Activated T-cell treated with anti-CD3 and anti-CD28 coated beads, Interleukin-2, amount 50 U/mL, for 24 hours (primary cell): Measurements from ENCODE around the gene SLC49A4.
A peak's percentile ranks its signal among the peaks of the same experiment; 100 is the strongest.

Experiments used
- DNase-seq: peaks from one replicate; pipeline ENCODE4 v3.0.0-alpha.2; 2020
- H3K27ac Mint-ChIP-seq: 2 replicates; pipeline ENCODE4 v1.8.0; 2020; ENCODE audit warnings: mild to moderate bottlenecking, mixed read lengths
- H3K27me3 Mint-ChIP-seq: 2 replicates; pipeline ENCODE4 v1.8.0; 2020; ENCODE audit warnings: mixed read lengths
- H3K36me3 Mint-ChIP-seq: 2 replicates; pipeline ENCODE4 v1.8.0; 2020; ENCODE audit warnings: low read depth, mixed read lengths
- H3K4me1 Mint-ChIP-seq: 2 replicates; pipeline ENCODE4 v1.8.0; 2020; ENCODE audit warnings: low read depth, mixed read lengths
- H3K4me3 Mint-ChIP-seq: 2 replicates; pipeline ENCODE4 v1.8.0; 2020; ENCODE audit warnings: mild to moderate bottlenecking, moderate library complexity, mixed read lengths
- H3K9me3 Mint-ChIP-seq: 2 replicates; pipeline ENCODE4 v1.8.0; 2020; ENCODE audit warnings: mixed read lengths

The SLC49A4 gene

GRCh38 chr3:122774564-122774963, 20.3 kb upstream of the SLC49A4 start:
- Mint-ChIP-seq H3K27ac (no peak overlapping the region), H3K4me3 (no peak overlapping the region), H3K36me3 (peaks cover 20% of the 10 kb centered on the region), H3K27me3 (no peaks in the 10 kb centered on the region), H3K4me1 (no peaks in the 10 kb centered on the region), H3K9me3 (no peaks in the 10 kb centered on the region)
- no peak for DNase-seq

- Mint-ChIP-seq H3K4me1 (no peaks in the 10 kb centered on the region), H3K27me3 (no peaks in the 10 kb centered on the region), H3K9me3 (no peaks in the 10 kb centered on the region), H3K27ac (no peak overlapping the region), H3K36me3 (peaks cover 16% of the 10 kb centered on the region), H3K4me3 (no peak overlapping the region)
- DNase-seq, result no peak
These were observed 18.0 kb upstream of the SLC49A4 start for GRCh38 chr3:122776675-122777468.

GRCh38 chr3:122777563-122777962, 17.3 kb upstream of the SLC49A4 start:
- no peak overlapping the region for H3K27ac Mint-ChIP-seq
- H3K9me3 Mint-ChIP-seq, result no peaks in the 10 kb centered on the region
- no peaks in the 10 kb centered on the region for H3K4me1 Mint-ChIP-seq
- DNase-seq, result no peak
- peaks cover 16% of the 10 kb centered on the region for H3K36me3 Mint-ChIP-seq
- H3K27me3 Mint-ChIP-seq, result no peaks in the 10 kb centered on the region
- H3K4me3 Mint-ChIP-seq, result no peak overlapping the region

- Mint-ChIP-seq H3K4me3 (no peak overlapping the region), H3K4me1 (peaks cover 17% of the 10 kb centered on the region), H3K27me3 (no peaks in the 10 kb centered on the region), H3K36me3 (peaks cover 18% of the 10 kb centered on the region), H3K27ac (no peak overlapping the region), H3K9me3 (no peaks in the 10 kb centered on the region)
- no peak for DNase-seq
These were observed 12.1 kb upstream of the SLC49A4 start for GRCh38 chr3:122782804-122783203.

- no peaks in the 10 kb centered on the region for H3K27me3 Mint-ChIP-seq
- H3K36me3 Mint-ChIP-seq, result peaks cover 18% of the 10 kb centered on the region
- H3K9me3 Mint-ChIP-seq, result no peaks in the 10 kb centered on the region
- H3K4me3 Mint-ChIP-seq, result no peak overlapping the region
- DNase-seq, result no peak
- no peak overlapping the region for H3K27ac Mint-ChIP-seq
- H3K4me1 Mint-ChIP-seq, result peaks cover 29% of the 10 kb centered on the region
These were observed 10.4 kb upstream of the SLC49A4 start for GRCh38 chr3:122784436-122784835.

- Mint-ChIP-seq H3K27ac (no peak overlapping the region), H3K27me3 (no peaks in the 10 kb centered on the region), H3K4me3 (no peak overlapping the region), H3K36me3 (peaks cover 18% of the 10 kb centered on the region), H3K4me1 (peaks cover 29% of the 10 kb centered on the region), H3K9me3 (no peaks in the 10 kb centered on the region)
- no peak for DNase-seq
These were observed 9.6 kb upstream of the SLC49A4 start for GRCh38 chr3:122785231-122785630.

GRCh38 chr3:122786066-122786465, 8.8 kb upstream of the SLC49A4 start:
- no peaks in the 10 kb centered on the region for H3K9me3 Mint-ChIP-seq
- peaks cover 29% of the 10 kb centered on the region for H3K4me1 Mint-ChIP-seq
- no peak for DNase-seq
- H3K27ac Mint-ChIP-seq, result no peak overlapping the region
- H3K36me3 Mint-ChIP-seq, result peaks cover 18% of the 10 kb centered on the region
- H3K4me3 Mint-ChIP-seq, result no peak overlapping the region
- no peaks in the 10 kb centered on the region for H3K27me3 Mint-ChIP-seq

GRCh38 chr3:122787872-122788271, 7.0 kb upstream of the SLC49A4 start:
- H3K27me3 Mint-ChIP-seq, result no peaks in the 10 kb centered on the region
- no peak overlapping the region for H3K4me3 Mint-ChIP-seq
- peak overlapping the region; percentile 63 for H3K27ac Mint-ChIP-seq
- no peak for DNase-seq
- H3K4me1 Mint-ChIP-seq, result peaks cover 29% of the 10 kb centered on the region
- H3K9me3 Mint-ChIP-seq, result no peaks in the 10 kb centered on the region
- peaks cover 11% of the 10 kb centered on the region for H3K36me3 Mint-ChIP-seq

GRCh38 chr3:122789585-122790273, 5.1 kb upstream of the SLC49A4 start:
- H3K9me3 Mint-ChIP-seq, result no peaks in the 10 kb centered on the region
- H3K4me1 Mint-ChIP-seq, result peaks cover 39% of the 10 kb centered on the region

GRCh38 chr3:122793568-122794416, 1.1 kb upstream of the SLC49A4 start, which contains the start of gene HSPBAP1:
Gene HSPBAP1, minus strand, starts transcription at chr3:122793831. Its CDS starts 151 bp downstream, at chr3:122793680.
- no peak within 1 kb of the TSS for H3K4me3 Mint-ChIP-seq
- H3K27ac Mint-ChIP-seq, result peak within 1 kb of the TSS; percentile 93
- H3K27me3 Mint-ChIP-seq, result no peaks in the 10 kb centered on the region

More at GRCh38 chr3:122789585-122790273, 5.1 kb upstream of the SLC49A4 start:
- DNase-seq, result no peak
- peaks cover 15% of the 10 kb centered on the region for H3K36me3 Mint-ChIP-seq
- no peak overlapping the region for H3K27ac Mint-ChIP-seq
- H3K4me3 Mint-ChIP-seq, result no peak overlapping the region
- H3K27me3 Mint-ChIP-seq, result no peaks in the 10 kb centered on the region

GRCh38 chr3:122794483-122794778, 438 bp upstream of the SLC49A4 start:
- Mint-ChIP-seq H3K36me3 (peaks cover 4% of the 10 kb centered on the region), H3K4me3 (no peak overlapping the region), H3K27me3 (no peaks in the 10 kb centered on the region), H3K27ac (peak overlapping the region; percentile 93), H3K4me1 (peaks cover 33% of the 10 kb centered on the region), H3K9me3 (no peaks in the 10 kb centered on the region)
- no peak for DNase-seq

More at GRCh38 chr3:122793568-122794416, 1.1 kb upstream of the SLC49A4 start, which contains the start of gene HSPBAP1:
- peak; percentile 93 for DNase-seq
- Mint-ChIP-seq H3K9me3 (no peaks in the 10 kb centered on the region), H3K36me3 (peaks cover 4% of the 10 kb centered on the region), H3K4me1 (peaks cover 37% of the 10 kb centered on the region)

- H3K4me1 Mint-ChIP-seq, result peaks cover 33% of the 10 kb centered on the region
- no peaks in the 10 kb centered on the region for H3K9me3 Mint-ChIP-seq
- H3K27ac Mint-ChIP-seq, result peak overlapping the region; percentile 61
- H3K4me3 Mint-ChIP-seq, result peak overlapping the region; percentile 78
- no peaks in the 10 kb centered on the region for H3K27me3 Mint-ChIP-seq
- peaks cover 4% of the 10 kb centered on the region for H3K36me3 Mint-ChIP-seq
- no peak for DNase-seq
These were observed 866 bp downstream of the SLC49A4 start for GRCh38 chr3:122795674-122796195.

GRCh38 chr3:122797291-122797690, 2.4 kb downstream of the SLC49A4 start:
- H3K4me3 Mint-ChIP-seq, result no peak overlapping the region
- no peaks in the 10 kb centered on the region for H3K27me3 Mint-ChIP-seq
- no peaks in the 10 kb centered on the region for H3K9me3 Mint-ChIP-seq
- H3K27ac Mint-ChIP-seq, result no peak overlapping the region
- DNase-seq, result no peak
- peaks cover 33% of the 10 kb centered on the region for H3K4me1 Mint-ChIP-seq
- H3K36me3 Mint-ChIP-seq, result peaks cover 4% of the 10 kb centered on the region

GRCh38 chr3:122799322-122799721, 4.5 kb downstream of the SLC49A4 start:
- Mint-ChIP-seq H3K36me3 (peaks cover 4% of the 10 kb centered on the region), H3K4me1 (peaks cover 35% of the 10 kb centered on the region), H3K27ac (no peak overlapping the region), H3K27me3 (no peaks in the 10 kb centered on the region), H3K4me3 (no peak overlapping the region), H3K9me3 (no peaks in the 10 kb centered on the region)
- DNase-seq, result no peak
